ENCODE data around the gene OR8B8.

OR8B8 gene

DNA sequence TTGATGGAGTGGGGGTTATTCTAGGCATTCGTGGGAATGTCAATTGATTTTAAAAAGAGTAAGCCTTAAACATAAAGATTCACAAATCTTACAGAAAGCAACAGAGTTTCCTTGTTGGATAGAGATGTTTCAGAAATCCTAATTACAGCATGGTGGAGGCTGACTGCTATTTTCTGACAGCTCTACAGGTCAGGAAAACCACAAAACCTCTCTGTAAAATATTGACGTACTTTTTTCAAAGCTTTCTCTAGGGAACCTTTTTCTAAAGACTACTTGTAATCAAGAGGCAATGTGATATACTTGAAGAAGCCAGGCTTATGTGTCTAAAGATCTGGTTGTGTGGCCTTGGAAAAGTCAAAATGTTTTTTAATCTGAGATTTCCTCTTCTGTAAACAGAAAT lies 9.1 kb upstream of the OR8B8 start:
- no peak for TF ChIP-seq Cebpa-rat (IDR thresholded peaks at IDR 0.05)
- H3K36me3 ChIP-seq = no peaks in the 10 kb centered on the region
- peaks cover 6 to 20% (median 16%) of the 10 kb centered on the region in 10 experiments; a peak in 19 of 20 replicates for H3K4me1 ChIP-seq
- peaks cover 0 to 14% (median 9%) of the 10 kb centered on the region in 11 experiments; a peak in 15 of 22 replicates for H3K9me3 ChIP-seq (replicated peaks in 1 of 11)
- no peaks in the 10 kb centered on the region for H3K27me3 ChIP-seq
- no peak overlapping the region for H3K4me3 ChIP-seq
- H4K20me1 ChIP-seq = no peaks in the 10 kb centered on the region
- H3K9ac ChIP-seq = no peak overlapping the region
- H3K4me2 ChIP-seq = peak overlapping the region in 10 of 11 experiments; percentile 20 to 72 (median 58); a peak in 20 of 22 replicates
- H3K27ac ChIP-seq = peak overlapping the region in 4 of 11 experiments; percentile 6 to 28 (median 19); a peak in 5 of 22 replicates

DNA sequence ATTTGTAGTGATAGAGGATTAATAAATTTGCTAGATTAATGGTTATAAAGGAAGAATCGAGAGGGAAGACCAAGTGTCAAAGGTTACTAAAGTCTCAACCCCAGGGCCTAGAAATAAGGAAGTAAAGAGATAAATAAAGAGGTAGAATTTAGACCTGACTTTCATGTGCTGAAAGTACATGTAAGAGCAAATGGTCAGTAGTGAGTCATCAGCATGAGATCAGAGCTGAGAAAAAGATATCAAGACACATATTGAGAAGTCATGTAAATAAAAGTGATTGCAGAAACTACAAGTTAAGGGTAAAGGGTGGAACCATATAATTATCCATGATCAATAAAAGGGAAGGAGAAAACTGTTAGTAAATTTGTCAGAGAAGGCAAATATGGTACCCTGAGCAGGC lies 1.4 kb upstream of the OR8B8 start:
- no peak overlapping the region for H3K9ac ChIP-seq
- no peaks in the 10 kb centered on the region for H4K20me1 ChIP-seq

DNA sequence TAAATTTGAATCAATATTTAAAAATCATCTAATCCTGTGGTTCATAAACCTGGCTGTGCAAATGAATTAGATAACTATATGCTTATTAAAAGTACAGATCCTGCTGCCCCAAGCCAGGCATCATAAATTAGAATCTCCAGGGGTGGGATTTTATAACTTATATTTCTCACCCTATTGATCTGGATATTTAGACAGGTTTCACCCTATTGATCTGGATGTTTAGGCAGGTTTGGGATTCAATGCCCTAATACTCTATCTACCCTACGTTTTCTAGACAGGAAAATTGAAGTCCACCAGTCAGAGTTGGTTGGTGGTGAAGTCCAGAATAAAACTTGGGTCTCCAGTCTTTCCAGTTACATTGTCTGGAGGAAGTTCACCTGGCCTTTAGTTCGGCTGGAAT lies 2.6 kb downstream of the OR8B8 start:
- Histone ChIP-seq H4K20me1 (no peaks in the 10 kb centered on the region), H3K4me1 (no peaks in the 10 kb centered on the region; a peak in 1 of 20 replicates), H3K9ac (no peak overlapping the region), H3K9me3 (replicated peaks in 1 of 11) (peaks cover 0 to under 1% (median 0%) of the 10 kb centered on the region in 11 experiments; a peak in 1 of 22 replicates), H3K27me3 (no peaks in the 10 kb centered on the region), H3K27ac (no peak overlapping the region), H3K4me3 (no peak overlapping the region), H3K4me2 (no peak overlapping the region), H3K36me3 (no peaks in the 10 kb centered on the region)
- TF ChIP-seq Cebpa-rat (IDR thresholded peaks at IDR 0.05) = no peak

More for the DNA sequence above, 1.4 kb upstream of the OR8B8 start:
- H3K27ac ChIP-seq = no peak overlapping the region
- no peak for TF ChIP-seq Cebpa-rat (IDR thresholded peaks at IDR 0.05)
- no peaks in the 10 kb centered on the region for H3K36me3 ChIP-seq
- no peak overlapping the region for H3K4me2 ChIP-seq
- H3K27me3 ChIP-seq = no peaks in the 10 kb centered on the region
- no peak overlapping the region for H3K4me3 ChIP-seq
- H3K4me1 ChIP-seq = no peaks in the 10 kb centered on the region; a peak in 1 of 20 replicates
- H3K9me3 ChIP-seq (replicated peaks in 1 of 11) = peaks cover 0 to 8% (median 4%) of the 10 kb centered on the region in 11 experiments; a peak in 3 of 22 replicates

DNA sequence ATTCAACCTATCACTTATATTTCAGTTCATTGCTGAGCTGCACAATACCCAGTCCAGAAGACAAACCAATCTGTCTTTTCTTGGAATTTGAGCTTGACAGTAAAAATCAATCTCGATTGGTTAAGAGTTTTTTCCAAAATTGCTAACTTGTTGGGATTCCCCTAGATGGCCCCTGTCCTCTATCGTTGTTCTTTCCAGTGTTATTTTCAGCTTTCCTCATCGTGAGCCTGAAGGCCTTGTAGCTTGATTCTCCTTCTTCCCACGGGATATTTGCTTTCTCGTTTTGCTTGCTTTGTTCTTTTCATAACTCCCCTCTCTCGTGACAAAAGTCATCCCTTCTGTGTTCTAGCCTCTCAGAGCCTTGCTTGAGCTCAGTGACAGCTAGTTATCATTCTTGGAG lies 3.1 kb downstream of the OR8B8 start:
- H3K9ac ChIP-seq = no peak overlapping the region
- no peak overlapping the region for H3K4me2 ChIP-seq
- no peak overlapping the region for H3K4me3 ChIP-seq
- no peak for TF ChIP-seq Cebpa-rat (IDR thresholded peaks at IDR 0.05)
- no peak overlapping the region for H3K27ac ChIP-seq
- no peaks in the 10 kb centered on the region; a peak in 1 of 20 replicates for H3K4me1 ChIP-seq
- H3K36me3 ChIP-seq = no peaks in the 10 kb centered on the region
- peaks cover 0 to 2% (median 0%) of the 10 kb centered on the region in 11 experiments; a peak in 1 of 22 replicates for H3K9me3 ChIP-seq (replicated peaks in 1 of 11)
- no peaks in the 10 kb centered on the region for H4K20me1 ChIP-seq
- no peaks in the 10 kb centered on the region for H3K27me3 ChIP-seq

DNA sequence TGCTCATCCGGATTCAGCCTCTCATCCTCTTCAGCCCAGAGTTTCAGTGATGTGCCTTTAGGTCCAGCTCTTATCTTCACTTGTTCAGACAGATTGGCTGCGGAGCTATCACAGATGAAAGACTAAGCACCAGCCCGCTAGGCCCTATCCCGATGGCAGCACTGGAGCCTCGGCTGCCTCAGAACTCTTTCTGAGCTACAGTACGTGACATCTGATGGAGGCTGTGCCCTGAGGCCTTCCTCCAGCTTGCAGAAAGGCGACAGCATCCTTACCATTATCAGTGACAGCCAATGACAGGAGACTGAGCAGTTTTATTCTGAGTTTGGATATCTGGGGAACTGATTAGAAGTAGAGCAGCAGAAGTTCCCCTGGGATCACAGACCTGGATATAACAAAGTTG lies 4.0 kb downstream of the OR8B8 start:
- H3K27ac ChIP-seq = no peak overlapping the region
- H3K27me3 ChIP-seq = no peaks in the 10 kb centered on the region
- H3K4me1 ChIP-seq = no peaks in the 10 kb centered on the region; a peak in 1 of 20 replicates
- no peak overlapping the region for H3K4me3 ChIP-seq
- no peaks in the 10 kb centered on the region for H4K20me1 ChIP-seq
- no peak overlapping the region for H3K4me2 ChIP-seq
- H3K9me3 ChIP-seq (replicated peaks in 1 of 11) = peaks cover 0 to 5% (median 0%) of the 10 kb centered on the region in 11 experiments; a peak in 1 of 22 replicates
- no peak for TF ChIP-seq Cebpa-rat (IDR thresholded peaks at IDR 0.05)
- H3K9ac ChIP-seq = no peak overlapping the region
- H3K36me3 ChIP-seq = no peaks in the 10 kb centered on the region

DNA sequence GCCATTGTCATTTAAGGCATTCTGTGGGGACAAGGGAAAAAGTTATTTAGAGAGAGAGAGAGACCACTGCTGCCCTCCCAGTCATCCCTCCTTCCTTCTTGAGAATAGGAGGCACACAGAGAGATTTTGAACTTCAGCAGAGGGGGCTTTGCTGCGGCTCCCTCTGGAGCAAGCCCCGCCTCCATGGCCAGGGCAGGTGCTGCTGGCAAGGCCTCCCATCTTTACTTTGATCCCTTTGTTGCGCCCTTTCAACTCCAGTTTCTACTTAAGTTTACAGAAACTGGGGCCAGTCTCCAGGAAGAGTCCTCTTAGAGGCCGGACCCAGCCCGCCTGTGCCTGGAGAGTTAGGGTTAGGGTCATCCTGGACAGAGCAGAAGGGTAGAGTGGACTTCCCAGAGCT lies 4.4 kb downstream of the OR8B8 start:
- H3K4me2 ChIP-seq = no peak overlapping the region
- no peaks in the 10 kb centered on the region for H3K27me3 ChIP-seq
- no peak overlapping the region for H3K4me3 ChIP-seq
- no peaks in the 10 kb centered on the region for H3K36me3 ChIP-seq
- no peak overlapping the region for H3K9ac ChIP-seq
- H3K4me1 ChIP-seq = no peaks in the 10 kb centered on the region; a peak in 1 of 20 replicates
- no peak for TF ChIP-seq Cebpa-rat (IDR thresholded peaks at IDR 0.05)
- H3K27ac ChIP-seq = no peak overlapping the region
- no peaks in the 10 kb centered on the region for H4K20me1 ChIP-seq
- peaks cover 0 to 5% (median 0%) of the 10 kb centered on the region in 11 experiments; a peak in 1 of 22 replicates for H3K9me3 ChIP-seq (replicated peaks in 1 of 11)

DNA sequence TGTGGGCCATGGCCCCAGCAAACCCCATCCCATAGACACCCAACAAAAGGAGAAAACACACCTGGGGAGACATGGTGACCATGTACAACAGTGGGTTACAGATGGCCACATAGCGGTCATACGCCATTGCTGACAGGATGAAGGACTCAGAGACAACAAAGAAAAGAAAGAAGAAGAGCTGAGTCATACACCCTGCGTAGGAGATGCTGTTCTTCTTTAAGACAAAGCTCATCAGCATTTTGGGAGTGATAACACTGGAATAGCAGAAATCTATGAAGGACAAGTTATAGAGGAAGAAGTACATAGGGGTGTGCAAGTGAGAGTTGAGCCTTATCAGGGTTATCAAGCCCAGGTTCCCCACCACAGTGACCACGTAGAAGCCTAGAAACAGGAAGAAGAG lies 4.9 kb downstream of the OR8B8 start:
- H3K4me3 ChIP-seq = no peak overlapping the region

DNA sequence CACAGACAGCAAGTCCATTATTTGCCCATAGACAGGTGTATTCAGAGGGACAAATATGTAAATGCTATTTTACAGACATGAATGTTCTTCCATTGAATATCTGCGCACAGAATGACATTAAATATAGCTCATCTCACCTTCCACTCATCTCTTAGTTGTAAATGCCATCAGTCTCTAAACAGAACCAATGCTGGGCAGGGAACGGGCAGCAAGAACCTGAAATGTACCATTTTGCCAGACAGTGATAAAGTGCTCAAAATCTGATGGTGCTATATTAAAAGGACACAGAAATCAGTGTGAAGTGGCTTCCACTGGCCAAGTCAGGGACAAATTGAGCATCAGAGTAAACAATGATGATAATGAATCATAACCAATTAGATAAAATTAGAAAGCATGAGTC lies 10.8 kb downstream of the OR8B8 start:
- H3K4me3 ChIP-seq = no peak overlapping the region
- H3K9ac ChIP-seq = no peak overlapping the region
- H3K27ac ChIP-seq = no peak overlapping the region
- no peaks in the 10 kb centered on the region for H3K36me3 ChIP-seq
- TF ChIP-seq Cebpa-rat (IDR thresholded peaks at IDR 0.05) = no peak
- H3K4me1 ChIP-seq = no peaks in the 10 kb centered on the region
- no peak overlapping the region for H3K4me2 ChIP-seq
- H4K20me1 ChIP-seq = no peaks in the 10 kb centered on the region
- H3K27me3 ChIP-seq = no peaks in the 10 kb centered on the region
- peaks cover 7 to 17% (median 10%) of the 10 kb centered on the region in 11 experiments; a peak in 21 of 22 replicates for H3K9me3 ChIP-seq (replicated peaks in 1 of 11)

More for the DNA sequence above, 4.9 kb downstream of the OR8B8 start:
- Histone ChIP-seq H3K27me3 (no peaks in the 10 kb centered on the region), H4K20me1 (no peaks in the 10 kb centered on the region), H3K36me3 (no peaks in the 10 kb centered on the region), H3K4me2 (no peak overlapping the region), H3K27ac (no peak overlapping the region), H3K9me3 (replicated peaks in 1 of 11) (peaks cover 0 to 5% (median 0%) of the 10 kb centered on the region in 11 experiments; a peak in 1 of 22 replicates), H3K9ac (no peak overlapping the region), H3K4me1 (no peaks in the 10 kb centered on the region; a peak in 1 of 20 replicates)
- no peak for TF ChIP-seq Cebpa-rat (IDR thresholded peaks at IDR 0.05)

DNA sequence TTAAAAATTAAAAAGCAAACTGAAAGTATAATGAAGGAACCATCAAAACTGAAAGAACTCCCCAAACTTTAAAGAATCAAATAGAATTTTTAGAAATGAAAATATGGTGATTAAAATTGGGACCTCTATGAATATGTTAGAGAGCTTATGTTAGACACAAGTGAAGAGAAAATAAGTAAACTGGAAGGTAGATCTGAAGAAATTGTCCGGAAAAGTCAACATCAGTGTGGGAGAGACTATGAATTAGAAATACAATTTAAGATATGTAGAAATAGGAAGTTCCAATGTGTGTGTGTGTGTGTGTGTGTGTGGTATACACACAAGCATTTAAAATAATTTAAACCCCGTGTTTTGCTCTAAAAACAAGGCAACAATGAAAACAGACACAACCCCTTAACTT lies 15.9 kb downstream of the OR8B8 start:
- Histone ChIP-seq H3K9me3 (replicated peaks in 1 of 11) (peaks cover 10 to 21% (median 19%) of the 10 kb centered on the region in 11 experiments; a peak in 21 of 22 replicates), H3K4me2 (no peak overlapping the region), H3K4me1 (no peaks in the 10 kb centered on the region), H3K27me3 (no peaks in the 10 kb centered on the region), H3K27ac (no peak overlapping the region), H3K9ac (no peak overlapping the region), H3K36me3 (no peaks in the 10 kb centered on the region), H3K4me3 (no peak overlapping the region), H4K20me1 (no peaks in the 10 kb centered on the region)
- no peak for TF ChIP-seq Cebpa-rat (IDR thresholded peaks at IDR 0.05)

DNA sequence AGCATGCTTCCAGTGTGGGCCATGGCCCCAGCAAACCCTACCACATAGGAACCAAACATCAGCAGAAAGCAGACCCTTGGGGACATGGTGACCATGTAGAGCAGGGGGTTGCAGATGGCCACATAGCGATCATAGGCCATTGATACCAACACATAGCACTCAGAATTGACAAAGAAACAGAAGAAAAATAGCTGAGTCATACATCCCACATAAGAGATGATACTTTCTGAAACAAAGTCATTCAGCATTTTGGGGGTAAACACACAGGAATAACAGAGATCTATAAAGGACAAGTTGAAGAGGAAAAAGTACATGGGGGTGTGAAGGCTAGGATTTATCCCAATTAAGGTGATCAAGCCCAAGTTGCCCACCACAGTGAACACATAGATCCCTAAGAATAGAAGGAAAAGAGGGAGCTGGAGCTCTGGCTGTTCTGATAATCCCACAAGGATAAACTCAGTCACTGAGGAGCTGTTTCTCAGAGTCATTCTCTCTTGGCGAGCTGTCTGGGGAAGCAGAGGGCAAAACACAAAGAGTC lies 21.0 kb downstream of the OR8B8 start, which contains the start of gene OR8B4:
Gene OR8B4 (minus strand): TSS at position 488 of the 538 bp plus-strand sequence. CDS start 0 bp downstream, at position 488.
- no peaks in the 10 kb centered on the region for H3K4me1 ChIP-seq
- H3K27me3 ChIP-seq = no peaks in the 10 kb centered on the region

More for the DNA sequence above, 21.0 kb downstream of the OR8B8 start, which contains the start of gene OR8B4:
- no peak for TF ChIP-seq Cebpa-rat (IDR thresholded peaks at IDR 0.05)
- peaks cover under 1 to 7% (median 6%) of the 10 kb centered on the region in 11 experiments; a peak in 17 of 22 replicates for H3K9me3 ChIP-seq (replicated peaks in 1 of 11)
- H3K4me2 ChIP-seq = no peak within 1 kb of the TSS
- H3K36me3 ChIP-seq = no peaks in the 10 kb centered on the region
- no peak within 1 kb of the TSS for H3K27ac ChIP-seq
- H4K20me1 ChIP-seq = no peaks in the 10 kb centered on the region
- H3K4me3 ChIP-seq = no peak within 1 kb of the TSS
- no peak within 1 kb of the TSS for H3K9ac ChIP-seq
